HG03139 (cell line): Measurements from ENCODE around the gene TLK1.
"Not testable (repeated sequence)": the region's sequence is repeated elsewhere in the genome, so short reads cannot be mapped to it uniquely, and the experiment has no call there.

Source experiments
- ATAC-seq: cut with Tn5 transposase; IDR thresholded peaks from one replicate; pipeline ENCODE4 v1.9.1; 2021; ENCODE audit not compliant: unreplicated experiment

TLK1 gene

GRCh38 chr2:171087547-171087946 is 73.1 kb downstream of the TLK1 start:
- no peak for ATAC-seq

DNA sequence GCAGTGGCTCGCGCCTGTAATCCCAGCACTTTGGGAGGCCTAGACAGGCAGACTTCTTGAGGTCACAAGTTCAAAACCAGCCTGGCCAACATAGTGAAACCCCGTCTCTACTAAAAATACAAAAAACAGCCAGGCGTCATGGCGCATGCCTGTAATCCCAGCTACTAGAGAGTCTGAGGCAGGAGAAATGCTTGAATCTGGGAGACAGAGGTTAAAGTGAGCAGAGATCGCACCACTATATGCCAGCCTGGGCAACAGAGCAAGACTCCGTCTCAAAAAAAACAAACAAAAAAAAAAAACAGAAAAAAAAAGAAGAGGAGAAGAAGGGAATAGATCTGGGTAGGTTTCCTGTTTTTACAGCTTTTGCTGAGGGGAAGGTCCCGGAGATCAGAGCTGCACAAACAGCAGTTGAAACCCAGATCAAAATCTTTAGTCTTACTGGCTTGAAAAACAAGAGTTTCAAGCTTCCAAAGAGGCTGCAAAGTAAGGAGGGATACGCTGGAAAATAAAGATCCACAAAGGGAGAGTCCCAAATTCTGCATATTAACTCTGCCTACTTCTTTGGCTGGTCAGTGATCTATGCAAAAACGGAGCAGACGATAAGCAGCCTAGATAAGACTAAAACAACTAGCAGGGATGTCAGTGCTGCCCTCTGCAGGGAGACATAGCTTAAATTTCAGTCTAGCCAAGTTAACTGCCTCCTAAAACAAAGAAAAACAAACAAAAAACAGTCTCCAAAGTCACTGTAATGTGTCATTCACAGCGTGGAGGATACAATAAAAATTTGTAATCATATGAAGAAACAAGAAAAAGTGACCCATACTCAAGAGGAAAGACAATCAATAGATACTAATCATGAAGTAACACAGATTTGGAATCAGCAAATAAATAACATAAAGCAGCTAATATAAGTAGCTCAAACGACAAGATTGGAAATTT is 74.1 kb downstream of the TLK1 start:
- ATAC-seq, result no peak

GRCh38 chr2:171084128-171084527 is 76.6 kb downstream of the TLK1 start:
- no peak for ATAC-seq

DNA sequence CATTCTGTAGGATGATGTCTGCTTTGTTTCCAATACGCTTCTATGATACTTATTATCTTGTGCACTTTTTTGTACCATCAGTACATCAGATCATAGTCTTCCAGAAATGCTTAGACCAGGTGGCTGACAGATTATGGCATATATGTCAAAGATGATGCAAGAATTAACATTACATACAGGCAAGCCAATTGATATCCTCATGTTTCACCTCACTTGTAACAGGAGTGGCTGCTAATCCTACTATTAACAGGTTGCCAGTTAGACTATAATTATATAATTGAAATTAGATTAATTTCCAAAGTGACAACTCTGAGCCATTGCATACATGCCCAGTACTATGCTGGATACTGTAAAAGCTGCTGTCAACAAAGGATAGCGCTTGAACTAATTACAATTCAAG is 77.2 kb downstream of the TLK1 start:
- ATAC-seq, result no peak

- ATAC-seq, result no peak
These were observed 79.0 kb downstream of the TLK1 start for GRCh38 chr2:171081649-171082111.

DNA sequence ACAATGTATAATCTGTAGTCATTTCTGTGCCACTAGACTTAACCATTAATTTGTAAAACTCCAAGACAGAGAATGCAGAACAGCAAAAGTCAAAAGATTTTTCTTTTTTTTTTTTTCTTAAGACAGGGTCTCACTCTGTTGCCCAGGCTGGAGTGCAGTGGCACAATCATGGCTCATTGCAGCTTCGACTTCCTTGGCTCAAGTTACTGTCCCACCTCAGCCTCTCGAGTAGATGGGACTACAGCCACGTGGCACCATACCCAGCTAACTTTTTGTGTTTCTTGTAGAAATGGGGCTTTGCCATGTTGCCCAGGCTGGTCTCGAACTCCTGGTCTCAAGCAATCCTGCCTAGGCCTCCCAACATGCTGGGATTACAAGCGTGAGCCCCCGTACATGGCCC is 80.1 kb downstream of the TLK1 start:
- ATAC-seq, result no peak

GRCh38 chr2:171076422-171076821 is 84.3 kb downstream of the TLK1 start:
- ATAC-seq, result not testable (repeated sequence)

DNA sequence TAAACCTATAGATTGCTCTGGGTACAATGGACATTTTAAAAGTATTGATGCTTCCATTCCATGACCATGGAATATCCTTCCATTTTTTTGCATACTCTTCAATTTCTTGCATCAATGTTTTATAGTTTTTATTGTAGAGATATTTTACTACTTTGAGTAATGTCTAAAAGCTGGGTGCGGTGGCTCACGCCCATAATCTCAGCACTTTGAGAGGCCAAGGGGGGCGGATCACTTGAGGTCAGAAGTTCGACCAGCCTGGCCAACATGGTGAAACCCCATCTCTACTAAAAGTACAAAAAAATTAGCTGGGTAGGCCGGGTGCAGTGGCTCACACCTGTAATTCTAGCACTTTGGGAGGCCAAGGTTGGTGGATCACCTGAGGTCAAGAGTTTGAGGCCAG is 88.5 kb downstream of the TLK1 start:
- ATAC-seq, result no peak

- no peak for ATAC-seq
These were observed 91.3 kb downstream of the TLK1 start for GRCh38 chr2:171069286-171069956.

GRCh38 chr2:171066110-171066509 is 94.6 kb downstream of the TLK1 start:
- no peak for ATAC-seq

DNA sequence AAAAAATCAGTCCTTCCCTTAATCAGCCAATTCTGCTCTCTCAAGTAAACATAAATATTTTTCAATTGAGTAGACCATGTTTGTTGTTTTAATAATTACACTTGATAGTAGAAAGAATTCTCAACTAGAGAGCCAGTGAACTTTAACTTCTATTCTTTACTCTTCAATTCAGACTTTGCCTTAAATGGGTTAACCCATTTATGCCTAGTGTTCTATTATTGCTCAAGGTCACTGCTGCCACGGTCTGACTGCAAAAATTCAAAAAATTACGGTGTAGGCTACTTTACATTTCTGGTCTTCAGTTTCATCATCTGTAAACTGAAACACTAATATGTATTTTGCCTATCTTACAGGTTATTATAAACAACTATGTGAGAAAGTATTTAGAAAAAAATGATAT is 103.1 kb downstream of the TLK1 start:
- ATAC-seq, result no peak

DNA sequence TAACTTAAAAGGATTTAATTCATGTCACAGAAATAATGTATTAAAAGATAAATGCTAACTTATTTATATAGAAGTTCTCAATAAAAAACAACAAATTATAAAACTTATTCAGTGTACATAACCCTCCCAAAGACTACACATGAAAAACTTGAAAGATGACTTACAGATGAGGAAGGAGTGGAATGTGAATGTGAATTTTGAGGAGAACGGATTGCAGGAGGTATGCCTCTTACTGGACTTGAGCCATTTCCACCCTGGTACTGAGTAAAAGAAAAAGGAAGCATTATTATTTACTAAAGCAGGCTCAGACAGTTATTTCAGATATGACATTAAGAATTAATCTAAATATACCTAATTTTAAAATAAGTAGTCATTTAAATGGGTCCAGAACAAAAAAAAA is 104.4 kb downstream of the TLK1 start:
- ATAC-seq, result no peak

DNA sequence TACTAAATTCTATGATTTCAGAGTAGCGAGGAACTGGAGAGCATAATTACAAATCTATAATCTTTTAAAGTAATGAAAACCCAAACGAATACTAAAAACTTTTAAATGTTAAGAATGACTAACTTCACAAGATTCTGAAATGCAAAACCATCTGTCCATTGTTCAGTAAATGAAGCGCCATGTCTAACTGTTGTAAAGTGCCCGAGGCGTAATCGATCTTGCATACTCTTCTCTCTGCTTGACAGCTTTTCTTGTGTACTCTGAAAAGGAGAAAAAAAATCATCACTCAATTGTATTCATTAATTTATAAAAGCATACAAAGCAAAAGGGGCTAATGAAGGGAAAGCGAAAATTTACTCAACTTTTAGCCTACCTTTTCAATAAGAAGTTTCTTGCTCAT is 111.0 kb downstream of the TLK1 start:
- ATAC-seq, result no peak

GRCh38 chr2:171046048-171046560 is 114.6 kb downstream of the TLK1 start:
- no peak for ATAC-seq

GRCh38 chr2:171044416-171044815 is 116.3 kb downstream of the TLK1 start:
- no peak for ATAC-seq

GRCh38 chr2:171042253-171042969 is 118.3 kb downstream of the TLK1 start:
- no peak for ATAC-seq

DNA sequence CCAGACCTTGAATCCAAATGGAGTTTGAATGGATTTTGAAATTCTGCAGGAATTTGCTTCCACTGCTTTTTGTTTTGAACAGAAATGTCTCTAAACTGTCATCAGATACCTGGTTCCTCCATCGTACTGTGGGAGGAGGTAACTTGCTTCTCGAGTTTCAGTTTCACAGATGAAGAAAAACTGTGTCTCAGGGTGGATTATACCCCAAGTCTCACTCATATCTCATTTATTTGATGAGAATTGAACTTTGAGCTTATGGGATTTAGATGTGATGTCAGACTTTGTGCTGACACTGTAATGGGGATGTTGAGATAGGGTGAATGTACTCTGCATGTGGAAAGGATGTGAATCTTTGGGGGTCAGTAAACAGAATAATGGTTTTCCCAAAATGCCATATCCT is 124.2 kb downstream of the TLK1 start:
- no peak for ATAC-seq

DNA sequence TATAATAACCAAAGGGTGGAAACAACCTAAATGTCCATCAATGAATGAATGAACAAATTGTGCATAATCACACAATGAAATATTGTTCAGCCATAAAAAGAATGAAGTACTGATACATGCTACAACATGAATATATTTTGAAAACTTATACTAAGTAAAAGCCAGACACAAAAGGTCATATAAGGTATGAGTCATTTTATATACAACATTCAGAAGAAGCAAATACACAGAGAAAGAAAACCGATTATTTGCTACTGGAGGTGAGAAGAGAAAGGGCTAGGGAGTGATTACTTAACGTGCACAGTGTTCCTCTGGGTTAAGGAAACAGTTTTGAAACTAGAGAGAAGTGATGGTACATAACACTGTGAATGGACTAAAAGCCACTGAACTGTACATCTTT is 126.4 kb downstream of the TLK1 start:
- ATAC-seq, result no peak

GRCh38 chr2:171025214-171025613 is 135.5 kb downstream of the TLK1 start:
- ATAC-seq, result no peak

DNA sequence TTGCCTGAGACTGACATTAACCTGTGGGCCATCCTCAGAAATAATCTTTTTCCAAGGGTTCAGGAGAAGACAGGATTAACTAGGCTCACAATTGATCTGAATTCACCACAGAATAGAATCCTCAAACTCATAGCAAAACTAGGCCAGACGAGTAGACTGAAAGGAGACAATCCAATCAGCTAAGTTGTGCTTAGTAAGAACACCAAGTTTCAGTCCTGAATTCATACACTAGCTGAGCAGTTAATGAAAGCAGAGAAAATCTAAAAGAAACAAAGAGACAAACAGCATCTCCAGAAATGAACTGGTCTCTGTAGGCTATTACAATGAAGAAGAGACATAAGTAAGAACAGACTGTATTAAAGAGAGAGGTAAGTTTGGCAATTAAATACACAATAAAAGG is 142.2 kb downstream of the TLK1 start:
- no peak for ATAC-seq

DNA sequence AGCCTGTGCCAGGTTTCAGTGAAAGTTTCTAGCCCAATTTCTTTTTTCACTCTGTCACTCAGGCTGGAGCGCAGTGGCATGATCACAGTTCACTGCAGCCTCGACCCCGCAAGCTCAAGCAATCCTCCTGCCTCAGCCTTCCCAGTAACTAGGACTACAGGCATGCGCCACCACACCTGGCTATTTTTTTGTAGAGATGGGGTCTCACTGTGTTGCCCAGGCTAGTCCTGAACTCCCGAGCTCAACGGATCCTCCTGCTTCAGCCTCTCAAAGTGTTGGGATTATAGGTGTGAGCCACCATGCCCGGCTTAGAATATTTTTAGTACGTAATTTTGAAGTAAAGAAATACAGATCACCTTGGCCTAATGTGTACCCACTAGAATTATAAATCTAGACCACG is 144.6 kb downstream of the TLK1 start:
- ATAC-seq, result no peak
